CD4-positive, alpha-beta memory T cell (primary cell): ENCODE results near the gene ICAM1. TPM values are rescaled to one million over a fixed set of nuclear protein-coding genes. Genes with fewer than 3 reads are reported as not detected.
A peak's percentile ranks its signal among the peaks of the same experiment; 100 is the strongest.

Experiments
- CTCF ChIA-PET: fragments of 350-600 bp; sonication (Branson Sonifier 250); formaldehyde crosslinking; loops from one replicate; lab custom pipeline; 2021; ENCODE audit warnings: inconsistent platforms; ENCODE audit not compliant: partially characterized antibody; lab: Charles Lee
- POLR2A ChIA-PET: fragments of 350-600 bp; sonication (Branson Sonifier 250); formaldehyde crosslinking; loops from one replicate; lab custom pipeline; 2021; ENCODE audit not compliant: partially characterized antibody; lab: Charles Lee
- DNase-seq, 5 donors: peaks; one replicate each; pipeline versions ENCODE4 v3.0.0 to v3.0.0-alpha.2; 2020 to 2022; ENCODE audit warnings: mixed read lengths in 1 of 5
- H3K27ac ChIP-seq: one replicate; pipeline ENCODE4 v1.7.0; 2013; ENCODE audit warnings: low read depth, low read length
- H3K27me3 ChIP-seq: 2 replicates; pipeline ENCODE4 v1.7.0; 2013; ENCODE audit warnings: mild to moderate bottlenecking, low read length, moderate library complexity; ENCODE audit not compliant: insufficient read depth
- H3K36me3 ChIP-seq: 2 replicates; pipeline ENCODE4 v1.7.0; 2013; ENCODE audit warnings: mild to moderate bottlenecking, low read length, moderate library complexity; ENCODE audit not compliant: insufficient read depth
- H3K4me1 ChIP-seq: 2 replicates; pipeline ENCODE4 v1.7.0; 2013; ENCODE audit warnings: mild to moderate bottlenecking, low read length, moderate library complexity; ENCODE audit not compliant: insufficient read depth
- H3K4me3 ChIP-seq, 2 donors: one replicate each; pipeline ENCODE4 v1.7.0; 2013; ENCODE audit warnings: low read length in 2 of 2, mild to moderate bottlenecking in 1 of 2
- H3K9me3 ChIP-seq, 2 donors: one replicate each; pipeline ENCODE4 v1.7.0; 2013; ENCODE audit warnings: low read length in 2 of 2, control low read depth in 1 of 2; ENCODE audit not compliant: control insufficient read depth in 1 of 2
- H3K27ac Mint-ChIP-seq, 7 donors: one replicate each; pipeline ENCODE4 v1.8.0; 2020 to 2021; ENCODE audit warnings: mixed read lengths in 7 of 7, mild to moderate bottlenecking in 6 of 7, inconsistent platforms in 3 of 7, moderate library complexity in 3 of 7
- H3K27me3 Mint-ChIP-seq, 2 donors: one replicate each; pipeline ENCODE4 v1.8.0; 2020 to 2021; ENCODE audit warnings: mixed read lengths in 2 of 2
- H3K36me3 Mint-ChIP-seq, 2 donors: one replicate each; pipeline ENCODE4 v1.8.0; 2020 to 2021; ENCODE audit warnings: mixed read lengths in 2 of 2, inconsistent platforms in 1 of 2, mild to moderate bottlenecking in 1 of 2
- H3K4me1 Mint-ChIP-seq, 4 donors: one replicate each; pipeline ENCODE4 v1.8.0; 2020 to 2021; ENCODE audit warnings: mixed read lengths in 4 of 4, mild to moderate bottlenecking in 1 of 4
- H3K4me3 Mint-ChIP-seq, 8 donors: one replicate each; pipeline ENCODE4 v1.8.0; 2020 to 2021; ENCODE audit warnings: mixed read lengths in 8 of 8, mild to moderate bottlenecking in 7 of 8, moderate library complexity in 6 of 8, inconsistent platforms in 3 of 8
- H3K9me3 Mint-ChIP-seq, 8 donors: one replicate each; pipeline ENCODE4 v1.8.0; 2020 to 2021; ENCODE audit warnings: mixed read lengths in 8 of 8, mild to moderate bottlenecking in 5 of 8, inconsistent platforms in 3 of 8, moderate library complexity in 1 of 8
- intact Hi-C: fragments of 100-400 bp; cut with micrococcal nuclease; formaldehyde crosslinking; loops from one replicate; pipeline ENCODE4 v1.15.1; 2023
- polyA plus RNA-seq, 2 donors: library from polyadenylated mRNA; unstranded; fragments of 300-500 nt; fragmentation: Illumina TruSeq; gene quantifications; one replicate each; pipeline ENCODE4 v1.2.3, GENCODE V29; 2021
- total RNA-seq, 2 experiments: library from RNA; stranded (reverse); gene quantifications; one replicate each; pipeline ENCODE4 v1.2.3, GENCODE V29; 2021

The ICAM1 gene
- total and polyA plus RNA-seq, 4 experiments from 2014 or later = 2.5 to 8.2 (median 7.8) TPM

DNA sequence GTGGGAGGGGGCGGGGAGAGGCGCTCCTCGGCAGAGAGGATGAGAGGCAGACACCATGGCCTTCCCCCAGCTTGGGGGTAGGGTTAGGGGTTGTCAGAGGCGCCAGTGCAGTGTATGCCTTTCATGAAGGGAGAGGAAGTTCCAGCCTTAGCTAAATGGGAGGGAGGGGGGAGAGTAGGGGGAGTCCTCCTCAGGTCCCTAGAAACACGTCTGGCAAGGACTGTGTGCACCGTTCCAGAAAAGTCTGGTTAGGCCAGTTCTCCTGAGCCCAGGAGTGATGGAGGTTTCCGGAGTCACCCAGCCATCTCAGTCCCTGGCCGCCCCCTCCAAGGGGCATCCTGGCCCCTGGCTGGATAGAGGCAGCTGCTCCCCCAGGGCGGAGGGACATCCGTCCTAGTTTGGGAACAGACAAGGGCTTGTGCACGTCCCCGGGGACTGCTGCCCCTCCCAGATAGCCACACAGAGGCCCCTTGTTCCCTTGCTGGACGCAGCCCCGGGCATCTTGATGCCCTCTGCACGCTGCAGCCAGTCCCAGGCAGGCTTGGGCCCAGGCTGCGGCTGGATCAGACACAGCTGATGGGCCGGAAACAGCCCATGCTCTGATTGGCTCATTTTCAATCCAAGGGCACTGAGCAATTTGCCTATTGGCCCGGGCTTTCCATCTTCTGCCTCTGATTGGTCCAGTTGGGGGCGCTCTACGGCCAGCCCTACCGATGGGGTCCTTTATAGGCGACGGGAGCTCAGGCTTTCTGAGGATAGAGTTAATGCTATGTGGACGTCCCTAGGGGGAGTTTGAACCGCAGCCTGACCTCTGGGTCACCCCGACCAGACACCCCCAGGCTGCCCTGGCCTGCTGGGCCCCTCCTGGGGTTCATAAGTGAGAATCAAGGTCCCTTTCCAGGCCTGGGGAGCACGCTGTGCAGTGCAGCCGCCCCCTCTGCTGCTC, 43.6 kb upstream of the ICAM1 start:
- no peak overlapping the region for H3K27ac ChIP-seq
- CTCF ChIA-PET = interaction anchor here (1.0 to 8.8 kb wide), 4 partner anchors 23 to 161 kb away, joined by 3 to 132 read pairs (median 4); partner anchors contain the start of gene MRPL4
- Mint-ChIP-seq H3K27me3 (no peaks in the 10 kb centered on the region), H3K36me3 (peaks cover 8 to 16% of the 10 kb centered on the region in 2 donors), H3K4me1 (peaks cover 11 to 37% (median 26%) of the 10 kb centered on the region in 4 donors), H3K4me3 (no peak overlapping the region), H3K27ac (peak overlapping the region in 2 of 7 donors; percentile 18 to 42), H3K9me3 (no peaks in the 10 kb centered on the region)
- H3K4me3 ChIP-seq = no peak overlapping the region
- DNase-seq = no peak
- POLR2A ChIA-PET = interaction anchor here (1.3 to 5.8 kb wide), 3 partner anchors 9 to 23 kb away, joined by 3 to 67 read pairs (median 5); partner anchors contain the start of gene MRPL4
- H3K4me1 ChIP-seq = peaks cover 20% of the 10 kb centered on the region
- intact Hi-C loops = no loop called here
- no peaks in the 10 kb centered on the region for H3K27me3 ChIP-seq
- H3K36me3 ChIP-seq = peaks cover 3% of the 10 kb centered on the region
- H3K9me3 ChIP-seq = no peaks in the 10 kb centered on the region

DNA sequence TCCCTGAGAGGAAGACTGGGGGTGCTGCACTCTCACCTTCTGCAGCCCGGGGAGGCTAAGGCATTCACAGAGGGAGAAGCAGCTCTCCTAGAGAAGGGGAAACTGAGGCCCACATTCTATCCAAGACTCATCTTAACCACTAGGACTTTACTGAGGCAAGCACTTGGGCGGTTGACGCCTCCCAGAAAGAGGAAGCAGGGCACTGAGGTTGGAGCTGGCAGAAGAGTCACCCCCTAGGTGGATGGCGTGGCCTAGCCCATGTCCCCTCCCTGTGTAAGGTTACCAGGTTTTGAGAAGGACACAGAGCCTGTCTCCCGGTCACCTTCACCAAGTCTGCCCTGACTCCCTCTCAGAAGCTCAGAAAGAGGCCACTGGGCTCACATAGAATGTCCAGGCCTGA, 42.5 kb upstream of the ICAM1 start:
- H3K36me3 ChIP-seq = peaks cover 2% of the 10 kb centered on the region
- H3K27ac ChIP-seq = no peak overlapping the region
- H3K36me3 Mint-ChIP-seq = peaks cover 5 to 13% of the 10 kb centered on the region in 2 donors
- DNase-seq = no peak
- H3K27me3 ChIP-seq = no peaks in the 10 kb centered on the region
- ChIA-PET POLR2A (interaction anchor here (1.4 to 5.8 kb wide), 2 partner anchors 8 to 22 kb away, joined by 3 to 67 read pairs; partner anchors contain the start of gene MRPL4), CTCF (interaction anchor here (0.8 to 8.8 kb wide), 6 partner anchors 8 to 305 kb away, joined by 3 to 132 read pairs (median 4); partner anchors contain the start of gene MRPL4)
- peak overlapping the region in 5 of 7 donors; percentile 22 to 94 (median 57) for H3K27ac Mint-ChIP-seq
- H3K4me1 ChIP-seq = peaks cover 20% of the 10 kb centered on the region
- peak overlapping the region in 1 of 8 donors; percentile 6 for H3K4me3 Mint-ChIP-seq
- intact Hi-C loops = no loop called here
- H3K27me3 Mint-ChIP-seq = no peaks in the 10 kb centered on the region
- H3K4me1 Mint-ChIP-seq = peaks cover 11 to 40% (median 26%) of the 10 kb centered on the region in 4 donors
- no peak overlapping the region for H3K4me3 ChIP-seq
- no peaks in the 10 kb centered on the region for H3K9me3 Mint-ChIP-seq
- H3K9me3 ChIP-seq = no peaks in the 10 kb centered on the region

DNA sequence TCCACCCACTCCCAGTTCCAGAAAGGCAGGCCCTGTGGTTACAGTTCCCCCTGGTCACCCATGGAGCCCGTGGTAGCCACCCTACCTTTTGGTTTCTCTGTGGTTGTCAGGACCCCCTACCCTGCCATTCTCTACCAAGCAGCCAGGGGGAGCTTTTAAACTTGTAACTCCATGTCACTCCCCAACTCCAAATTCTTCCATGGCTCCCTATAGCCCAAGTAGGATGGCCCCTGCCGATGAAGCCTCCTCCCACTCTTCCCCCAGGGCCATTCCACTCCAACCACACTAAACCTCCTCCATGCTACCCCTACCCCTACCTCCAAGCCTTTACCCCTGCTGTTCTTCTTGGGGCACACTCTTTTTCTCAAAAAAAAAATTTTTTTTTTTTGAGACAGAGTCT, 42.0 kb upstream of the ICAM1 start:
- H3K4me3 Mint-ChIP-seq = peak overlapping the region; percentile 71 to 90 (median 78)
- ChIA-PET POLR2A (interaction anchor here (1.4 to 5.8 kb wide), 4 partner anchors 8 to 133 kb away, joined by 3 to 67 read pairs (median 8); partner anchors contain the start of gene MRPL4), CTCF (interaction anchor here (0.9 to 8.8 kb wide), 4 partner anchors 9 to 116 kb away, joined by 3 to 132 read pairs (median 4); partner anchors contain the start of gene MRPL4)
- no peaks in the 10 kb centered on the region for H3K36me3 ChIP-seq
- H3K27me3 ChIP-seq = no peaks in the 10 kb centered on the region
- H3K36me3 Mint-ChIP-seq = peaks cover 4 to 12% of the 10 kb centered on the region in 2 donors
- no peak overlapping the region for H3K4me3 ChIP-seq
- no peaks in the 10 kb centered on the region for H3K9me3 Mint-ChIP-seq
- peaks cover 20% of the 10 kb centered on the region for H3K4me1 ChIP-seq
- H3K27me3 Mint-ChIP-seq = no peaks in the 10 kb centered on the region
- peak overlapping the region; percentile 78 to 96 (median 91) for H3K27ac Mint-ChIP-seq
- intact Hi-C loops = loop anchor here (1.0 kb wide), 1 partner anchor 21 kb away; no protein-coding TSS in a partner anchor
- H3K27ac ChIP-seq = peak overlapping the region; percentile 92
- no peaks in the 10 kb centered on the region for H3K9me3 ChIP-seq
- peak in 4 of 5 donors; percentile 41 to 56 (median 54) for DNase-seq
- peaks cover 12 to 40% (median 26%) of the 10 kb centered on the region in 4 donors for H3K4me1 Mint-ChIP-seq

DNA sequence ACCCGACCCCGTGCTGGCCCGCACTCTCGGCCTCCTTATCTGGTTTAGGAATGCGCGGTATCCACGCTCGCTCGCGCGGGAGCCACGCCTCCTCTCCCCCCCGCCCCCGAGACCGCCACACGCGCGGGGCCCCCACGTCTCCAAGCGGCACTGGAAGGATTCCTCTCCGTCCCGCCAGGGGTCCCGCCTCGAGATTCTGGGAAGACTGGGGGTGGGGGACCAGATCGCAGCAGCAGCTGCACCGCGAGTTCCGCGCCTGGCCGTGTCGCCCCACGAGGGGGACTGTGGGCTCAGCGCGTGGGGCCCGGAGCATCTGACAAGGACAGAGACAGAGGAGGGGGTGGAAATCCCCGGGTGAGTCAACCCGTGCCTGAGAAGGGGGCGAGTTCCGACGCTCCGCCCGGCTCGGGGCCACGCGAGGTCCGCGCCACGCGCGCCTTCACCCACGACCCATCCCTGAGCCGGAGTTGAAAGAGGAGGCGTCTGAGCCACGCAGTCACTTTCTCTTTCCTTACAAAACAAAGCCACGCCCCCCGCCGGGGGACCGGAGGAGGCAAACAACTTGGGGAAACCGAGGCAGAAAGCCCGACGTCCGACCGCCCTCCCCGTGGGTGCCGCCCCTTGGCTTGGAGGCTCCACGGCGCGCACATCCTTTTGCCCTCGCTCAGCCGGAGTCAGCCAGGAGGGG, 40.6 kb upstream of the ICAM1 start:
- H3K9me3 Mint-ChIP-seq = no peaks in the 10 kb centered on the region
- intact Hi-C loops = loop anchor here (2.0 to 10.0 kb wide), 3 partner anchors 36 to 604 kb away; partner anchors contain the start of genes DNMT1 and TMED1
- peak overlapping the region; percentile 88 to 96 (median 94) for H3K27ac Mint-ChIP-seq
- peaks cover 17 to 45% (median 26%) of the 10 kb centered on the region in 4 donors for H3K4me1 Mint-ChIP-seq
- H3K9me3 ChIP-seq = no peaks in the 10 kb centered on the region
- no peaks in the 10 kb centered on the region for H3K27me3 ChIP-seq
- ChIA-PET POLR2A (interaction anchor here (0.9 to 5.8 kb wide), 5 partner anchors 16 to 134 kb away, joined by 3 to 67 read pairs (median 5); partner anchors contain the start of genes ICAM1 and MRPL4), CTCF (interaction anchor here (0.6 to 8.8 kb wide), 3 partner anchors 20 to 117 kb away, joined by 3 to 132 read pairs (median 4); partner anchors contain the start of gene MRPL4)
- H3K36me3 Mint-ChIP-seq = peaks cover 0 to 4% of the 10 kb centered on the region in 2 donors
- DNase-seq = peak; percentile 43 to 88 (median 63)
- H3K27ac ChIP-seq = peak overlapping the region; percentile 92
- peak overlapping the region; percentile 87 to 92 (median 90) for H3K4me3 Mint-ChIP-seq
- H3K36me3 ChIP-seq = no peaks in the 10 kb centered on the region
- peak overlapping the region; percentile 69 to 77 for H3K4me3 ChIP-seq
- peaks cover 29% of the 10 kb centered on the region for H3K4me1 ChIP-seq
- no peaks in the 10 kb centered on the region for H3K27me3 Mint-ChIP-seq

DNA sequence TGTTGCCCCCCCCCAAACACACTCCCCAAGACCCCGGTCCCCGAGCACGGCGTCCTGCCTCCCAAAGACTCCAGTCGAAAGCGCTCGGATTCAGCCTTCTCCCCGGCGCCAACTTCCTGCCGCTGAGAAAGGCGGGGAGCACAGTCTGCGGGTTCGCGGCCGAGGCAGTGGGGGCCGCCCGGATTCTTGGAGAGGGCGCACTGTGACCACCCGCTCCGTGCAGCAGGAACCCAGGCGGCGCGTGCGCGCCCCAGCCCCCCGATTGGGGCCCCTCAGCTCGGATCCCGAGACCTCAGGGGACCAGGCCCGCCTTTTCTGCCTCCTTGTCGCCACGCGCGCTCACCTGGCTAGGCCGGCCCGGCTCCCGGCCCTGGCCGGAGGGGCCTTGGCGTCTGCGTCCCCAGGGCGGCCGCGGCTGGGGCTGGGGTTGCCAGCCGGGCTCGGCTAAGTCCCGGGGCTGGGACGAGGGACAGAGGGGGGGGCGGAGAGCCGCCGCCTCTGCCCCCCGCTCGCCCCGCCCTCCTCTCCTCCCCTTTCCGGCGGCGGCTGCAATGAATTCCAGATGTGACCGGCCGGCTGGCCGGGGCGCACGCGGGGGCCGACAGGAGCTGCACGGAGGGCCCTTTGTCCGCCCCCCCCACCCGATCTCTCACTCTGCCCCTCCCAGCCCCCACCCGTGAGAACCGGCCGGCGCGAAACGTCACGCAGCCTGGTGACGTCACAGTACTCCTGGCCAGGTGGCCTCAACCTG, 39.9 kb upstream of the ICAM1 start, which contains the start of gene S1PR2:
TSS of gene S1PR2 (minus strand) at position 471 of the 751 bp plus-strand sequence. CDS start 6,426 bp downstream, outside the sequence.
- POLR2A ChIA-PET = interaction anchor here (0.9 to 5.8 kb wide), 4 partner anchors 15 to 87 kb away, joined by 3 to 67 read pairs (median 6); partner anchors contain the start of gene MRPL4
- Mint-ChIP-seq H3K27me3 (no peaks in the 10 kb centered on the region), H3K36me3 (peaks cover 0 to 4% of the 10 kb centered on the region in 2 donors), H3K27ac (peak within 1 kb of the TSS; percentile 92 to 97 (median 94)), H3K4me3 (peak within 1 kb of the TSS; percentile 87 to 92 (median 90)), H3K4me1 (peaks cover 20 to 52% (median 30%) of the 10 kb centered on the region in 4 donors), H3K9me3 (no peaks in the 10 kb centered on the region)
- Histone ChIP-seq H3K27ac (peak within 1 kb of the TSS; percentile 92), H3K4me1 (peaks cover 37% of the 10 kb centered on the region), H3K9me3 (no peaks in the 10 kb centered on the region), H3K27me3 (no peaks in the 10 kb centered on the region), H3K4me3 (peak within 1 kb of the TSS; percentile 69 to 77), H3K36me3 (no peaks in the 10 kb centered on the region)
- peak; percentile 67 to 86 (median 75) for DNase-seq
- CTCF ChIA-PET = interaction anchor here (8.8 kb wide), 1 partner anchor 19 kb away, joined by 132 read pairs; the partner anchor contains the start of gene MRPL4
- intact Hi-C loops = loop anchor here (2.0 to 10.0 kb wide), 3 partner anchors 36 to 604 kb away; partner anchors contain the start of genes DNMT1 and TMED1
